CD1c-positive myeloid dendritic cell (primary cell): ENCODE measurements around the gene TIMP2.
"Not testable (repeated sequence)": the region's sequence is repeated elsewhere in the genome, so short reads cannot be mapped to it uniquely, and the experiment has no call there.

Source experiments
- DNase-seq: peaks from one replicate; pipeline ENCODE4 v3.0.0-alpha.2; 2016; ENCODE audit errors: extremely low spot score

The TIMP2 gene

GRCh38 chr17:78870621-78871020 is 54.6 kb downstream of the TIMP2 start:
- DNase-seq = no peak

GRCh38 chr17:78868391-78868790 is 56.8 kb downstream of the TIMP2 start:
- DNase-seq = no peak

- DNase-seq = not testable (repeated sequence)
Observed at GRCh38 chr17:78867046-78867445, 58.1 kb downstream of the TIMP2 start.

GRCh38 chr17:78865682-78866390 is 59.4 kb downstream of the TIMP2 start:
- DNase-seq = peak; percentile 88

- no peak for DNase-seq
Observed at GRCh38 chr17:78864117-78864516, 61.1 kb downstream of the TIMP2 start.

GRCh38 chr17:78862073-78863023 is 62.8 kb downstream of the TIMP2 start:
- DNase-seq = peak; percentile 95

GRCh38 chr17:78861229-78861628 is 64.0 kb downstream of the TIMP2 start:
- no peak for DNase-seq

GRCh38 chr17:78859051-78859450 is 66.1 kb downstream of the TIMP2 start:
- DNase-seq = no peak

GRCh38 chr17:78857266-78857665 is 67.9 kb downstream of the TIMP2 start:
- DNase-seq = no peak

GRCh38 chr17:78855561-78856165 is 69.5 kb downstream of the TIMP2 start:
- no peak for DNase-seq

GRCh38 chr17:78854508-78854907 is 70.7 kb downstream of the TIMP2 start:
- DNase-seq = no peak

- no peak for DNase-seq
Observed at GRCh38 chr17:78853926-78854394, 71.2 kb downstream of the TIMP2 start.

- no peak for DNase-seq
Observed at GRCh38 chr17:78852709-78853121, 72.5 kb downstream of the TIMP2 start.

- no peak for DNase-seq
Observed at GRCh38 chr17:78849026-78849425, 76.2 kb downstream of the TIMP2 start.

- DNase-seq = no peak
Observed at GRCh38 chr17:78847052-78847451, 78.1 kb downstream of the TIMP2 start.

- peak; percentile 30 for DNase-seq
Observed at GRCh38 chr17:78844301-78845005, 80.7 kb downstream of the TIMP2 start.

- peak; percentile 62 for DNase-seq
Observed at GRCh38 chr17:78842881-78843565, 82.2 kb downstream of the TIMP2 start.

GRCh38 chr17:78840780-78841611 is 84.2 kb downstream of the TIMP2 start, which contains the start of gene USP36:
USP36 (minus strand) TSS chr17:78840814; CDS start chr17:78836363, 4,451 bp downstream.
- peak; percentile 100 for DNase-seq

GRCh38 chr17:78840530-78840779 is 84.7 kb downstream of the TIMP2 start:
- no peak for DNase-seq
